Activated CD4-positive, alpha-beta T cell treated with anti-CD3 and anti-CD28 coated beads, Interleukin-2, amount 50 U/mL, for 24 hours (primary cell): ENCODE results near the gene BMP10.
A peak's percentile ranks its signal among the peaks of the same experiment; 100 is the strongest.

Experiments
- DNase-seq, 2 donors: peaks; one replicate each; pipeline ENCODE4 v3.0.0-alpha.2; 2020; ENCODE audit warnings: low read depth in 1 of 2, low spot score in 1 of 2

Gene BMP10

GRCh38 chr2:68871159-68871764 is at the start of gene BMP10:
Gene BMP10 (minus strand): TSS chr2:68871397. CDS start chr2:68871358, 39 bp downstream.
- no peak for DNase-seq

- no peak for DNase-seq
Observed at GRCh38 chr2:68920481-68921170, 49.4 kb upstream of the BMP10 start.

- DNase-seq, result no peak
Observed at GRCh38 chr2:68918497-68918896, 47.3 kb upstream of the BMP10 start.

GRCh38 chr2:68917034-68917718 is 46.0 kb upstream of the BMP10 start:
- no peak for DNase-seq

GRCh38 chr2:68916226-68916625 is 45.0 kb upstream of the BMP10 start:
- no peak for DNase-seq

GRCh38 chr2:68915393-68915792 is 44.2 kb upstream of the BMP10 start:
- DNase-seq, result no peak

- no peak for DNase-seq
Observed at GRCh38 chr2:68913359-68913758, 42.2 kb upstream of the BMP10 start.

- DNase-seq, result no peak
Observed at GRCh38 chr2:68912732-68913131, 41.5 kb upstream of the BMP10 start.

GRCh38 chr2:68912111-68912510 is 40.9 kb upstream of the BMP10 start:
- DNase-seq, result no peak

- DNase-seq, result no peak
Observed at GRCh38 chr2:68911709-68912108, 40.5 kb upstream of the BMP10 start.

- DNase-seq, result no peak
Observed at GRCh38 chr2:68911246-68911645, 40.0 kb upstream of the BMP10 start.

GRCh38 chr2:68909793-68910674 is 38.8 kb upstream of the BMP10 start:
- peak in 1 of 2 donors; percentile 74 for DNase-seq

GRCh38 chr2:68908392-68908970 is 37.3 kb upstream of the BMP10 start:
- peak; percentile 52 to 81 for DNase-seq

- no peak for DNase-seq
Observed at GRCh38 chr2:68907920-68908253, 36.7 kb upstream of the BMP10 start.

GRCh38 chr2:68907232-68907919 is 36.2 kb upstream of the BMP10 start:
- DNase-seq, result no peak

- DNase-seq, result no peak
Observed at GRCh38 chr2:68906716-68907115, 35.5 kb upstream of the BMP10 start.

GRCh38 chr2:68905116-68905515 is 33.9 kb upstream of the BMP10 start:
- no peak for DNase-seq

- no peak for DNase-seq
Observed at GRCh38 chr2:68901561-68901960, 30.4 kb upstream of the BMP10 start.

- DNase-seq, result no peak
Observed at GRCh38 chr2:68901199-68901514, 30.0 kb upstream of the BMP10 start.

- no peak for DNase-seq
Observed at GRCh38 chr2:68900496-68901198, 29.4 kb upstream of the BMP10 start.
